ENCODE results near the gene NEU1. TPM values are rescaled to one million over a fixed set of nuclear protein-coding genes. Genes with fewer than 3 reads are reported as not detected.

Gene NEU1
- total RNA-seq, 1 experiment from 2014 or later: 36.2 TPM

GRCh38 chr6:31871046-31871659 lies 8.5 kb upstream of the NEU1 start:
- Histone ChIP-seq H3K9me3 (ENCODE audit: control insufficient read depth, low read depth, low read length) (no peaks in the 10 kb centered on the region), H3K23me2 (ENCODE audit: insufficient read length, low read depth, low read length, poor library complexity, severe bottlenecking) (no peaks in the 10 kb centered on the region), H3K27ac (ENCODE audit: insufficient read length, low read depth, low read length) (no peak overlapping the region), H3K23ac (ENCODE audit: insufficient read length, low read depth, low read length) (no peak overlapping the region), H3K4me1 (ENCODE audit: insufficient read depth, low read length) (peaks cover 3% of the 10 kb centered on the region; the same call in 1 of the 2 replicates), H3K18ac (ENCODE audit: insufficient read length, low read depth, low read length) (no peak overlapping the region), H2AK5ac (ENCODE audit: insufficient read length, low read length) (no peak overlapping the region), H3K27me3 (ENCODE audit: insufficient read depth, low read length) (no peaks in the 10 kb centered on the region), H4K20me1 (ENCODE audit: control insufficient read depth, insufficient read depth, insufficient read length) (no peaks in the 10 kb centered on the region), H3K79me2 (ENCODE audit: insufficient read depth, low read length) (no peaks in the 10 kb centered on the region), H4K91ac (ENCODE audit: insufficient read length, low read depth, low read length) (no peak overlapping the region), H2BK12ac (ENCODE audit: insufficient read length, low read depth, low read length) (no peak overlapping the region), H3K9ac (ENCODE audit: extremely low read depth, insufficient read length, low read length) (no peak overlapping the region), H2BK20ac (ENCODE audit: low read depth, low read length, poor library complexity, severe bottlenecking) (no peak overlapping the region), H2BK5ac (ENCODE audit: insufficient read length, low read length) (no peak overlapping the region), H2AFZ (ENCODE audit: low read length) (no peak overlapping the region), H3T11ph (ENCODE audit: low read length) (no peak overlapping the region), H3K14ac (ENCODE audit: insufficient read depth, low read length) (no peak overlapping the region; the same call in 1 of the 2 replicates), H2BK15ac (ENCODE audit: low read depth, low read length) (no peak overlapping the region), H3K4me2 (ENCODE audit: insufficient read depth, insufficient read length, low read length) (no peak overlapping the region), H2BK120ac (ENCODE audit: low read depth, low read length, poor library complexity, severe bottlenecking) (no peak overlapping the region), H3K56ac (ENCODE audit: insufficient read length, low read depth, low read length) (no peak overlapping the region), H4K8ac (replicated peaks; ENCODE audit: insufficient read length, low read depth, low read length) (no peak overlapping the region), H3K79me1 (ENCODE audit: insufficient read depth, low read depth, low read length, poor library complexity, severe bottlenecking) (no peaks in the 10 kb centered on the region), H4K5ac (ENCODE audit: insufficient read length, low read depth, low read length) (no peak overlapping the region), H3K4ac (ENCODE audit: low read depth, low read length) (no peak overlapping the region)
- Mint-ChIP-seq H3K9me3 (no peaks in the 10 kb centered on the region), H3K27ac (peak overlapping the region in 1 of 3 experiments; percentile 67; a peak in 2 of 7 replicates), H3K27me3 (ENCODE audit: low read depth) (no peaks in the 10 kb centered on the region; the same call in 1 of the 2 replicates), H3K4me1 (peaks cover 10 to 26% of the 10 kb centered on the region in 2 experiments), H3K36me3 (ENCODE audit: insufficient read depth in 1 of 3, low read depth in 3 of 3) (no peaks in the 10 kb centered on the region), H3K4me3 (peak overlapping the region in 1 of 2 experiments; percentile 27; a peak in 1 of 5 replicates)
- WGBS (ENCODE audit: extremely low coverage, insufficient read length, low lambda C conversion rate): no CpG with 5 or more reads among the region's 9 CpGs
- no peak for DNase-seq
- TF ChIP-seq, protein P1, sequence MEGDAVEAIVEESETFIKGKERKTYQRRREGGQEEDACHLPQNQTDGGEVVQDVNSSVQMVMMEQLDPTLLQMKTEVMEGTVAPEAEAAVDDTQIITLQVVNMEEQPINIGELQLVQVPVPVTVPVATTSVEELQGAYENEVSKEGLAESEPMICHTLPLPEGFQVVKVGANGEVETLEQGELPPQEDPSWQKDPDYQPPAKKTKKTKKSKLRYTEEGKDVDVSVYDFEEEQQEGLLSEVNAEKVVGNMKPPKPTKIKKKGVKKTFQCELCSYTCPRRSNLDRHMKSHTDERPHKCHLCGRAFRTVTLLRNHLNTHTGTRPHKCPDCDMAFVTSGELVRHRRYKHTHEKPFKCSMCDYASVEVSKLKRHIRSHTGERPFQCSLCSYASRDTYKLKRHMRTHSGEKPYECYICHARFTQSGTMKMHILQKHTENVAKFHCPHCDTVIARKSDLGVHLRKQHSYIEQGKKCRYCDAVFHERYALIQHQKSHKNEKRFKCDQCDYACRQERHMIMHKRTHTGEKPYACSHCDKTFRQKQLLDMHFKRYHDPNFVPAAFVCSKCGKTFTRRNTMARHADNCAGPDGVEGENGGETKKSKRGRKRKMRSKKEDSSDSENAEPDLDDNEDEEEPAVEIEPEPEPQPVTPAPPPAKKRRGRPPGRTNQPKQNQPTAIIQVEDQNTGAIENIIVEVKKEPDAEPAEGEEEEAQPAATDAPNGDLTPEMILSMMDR (conservative IDR thresholded peaks at IDR 0.05): no peak
